Measurements from ENCODE around the gene CAMK1D.

GRCh38 chr10:12308736-12309375, 40.5 kb upstream of the CAMK1D start:
- TF ChIP-seq POLR2A (IDR thresholded peaks at IDR 0.05): no peak
- TF ChIP-seq CTCF (IDR thresholded peaks at IDR 0.05): no peak
